Lung (tissue), 12 donors: ENCODE measurements around the gene DAO. TPM values are rescaled to one million over a fixed set of nuclear protein-coding genes. Genes with fewer than 3 reads are reported as not detected.

Experiments
- ATAC-seq: fragments of 200-7000 bp; cut with Tn5 transposase; one replicate; pipeline ENCODE4 v1.9.1; 2020; ENCODE audit warnings: moderate number of reproducible peaks; ENCODE audit not compliant: insufficient read depth, low FRiP score
- DNase-seq, 3 donors: peaks; one replicate each; pipeline ENCODE4 v3.0.0-alpha.2; 2013 to 2017
- H3K27ac ChIP-seq, 2 donors: one replicate each; pipeline ENCODE4 v1.5.1; 2013; ENCODE audit warnings: mild to moderate bottlenecking in 2 of 2, moderate library complexity in 2 of 2, control low read depth in 1 of 2, inconsistent platforms in 1 of 2, low read depth in 1 of 2, low read length in 1 of 2
- H3K27me3 ChIP-seq, 3 donors: one replicate each; pipeline ENCODE4 v1.5.1; 2013; ENCODE audit warnings: low read length in 2 of 3; ENCODE audit not compliant: control insufficient read depth in 3 of 3, insufficient read depth in 3 of 3
- H3K36me3 ChIP-seq, 4 donors: one replicate each; pipeline ENCODE4 v1.5.1; 2013; ENCODE audit warnings: low read length in 4 of 4, mild to moderate bottlenecking in 1 of 4, moderate library complexity in 1 of 4; ENCODE audit not compliant: control insufficient read depth in 4 of 4, insufficient read depth in 4 of 4
- H3K4me1 ChIP-seq, 5 donors: one replicate each; pipeline ENCODE4 v1.5.1; 2013; ENCODE audit warnings: low read length in 5 of 5, mild to moderate bottlenecking in 2 of 5, moderate library complexity in 1 of 5; ENCODE audit not compliant: control insufficient read depth in 5 of 5, insufficient read depth in 5 of 5
- H3K4me3 ChIP-seq: one replicate; pipeline ENCODE4 v1.5.1; 2013; ENCODE audit warnings: mild to moderate bottlenecking, control low read depth, moderate library complexity
- H3K9ac ChIP-seq, 2 donors: one replicate each; pipeline ENCODE4 v1.5.1; 2013; ENCODE audit warnings: low read length in 2 of 2, control low read depth in 1 of 2; ENCODE audit not compliant: insufficient read depth in 1 of 2
- H3K9me3 ChIP-seq, 4 donors: one replicate each; pipeline ENCODE4 v1.5.1; 2013; ENCODE audit warnings: low read length in 3 of 4, mild to moderate bottlenecking in 1 of 4, moderate library complexity in 1 of 4; ENCODE audit not compliant: control insufficient read depth in 4 of 4, insufficient read depth in 3 of 4
- CTCF ChIP-seq: IDR thresholded peaks from 2 replicates; pipeline ENCODE4 v1.5.1; 2012; ENCODE audit warnings: mild to moderate bottlenecking; ENCODE audit errors: control extremely low read depth, extremely low read depth
- WGBS, 2 donors: extraction: QIAGEN DNeasy Blood & Tissue Kit; methylation state at CpG; one replicate each; pipeline ENCODE4 v1.1.7; 2013; 5-methylcytosine and 5-hydroxymethylcytosine counted together
- polyA plus RNA-seq, 2 donors: library from polyadenylated mRNA; stranded (reverse); fragments of 200-250 nt; gene quantifications; one replicate each; pipeline ENCODE4 v1.2.1, GENCODE V29; 2013
- total RNA-seq, 2 donors: library from RNA; depleted of rRNA in 1 of 2; stranded (reverse); fragments of >200 nt in 1 of 2; gene quantifications; one replicate each; pipeline ENCODE4 v1.2.1, GENCODE V29; 2014 to 2021
- donor health status: control.
- donor health status: control.
- donor health status: Bipolar disorder and iron deficiency.
- donor health status: healthy.
- donor health status: DM: yes; HTN: yes; CAD: no.

DAO gene
- total and polyA plus RNA-seq, 4 donors = 0.08 TPM; not detected in 3

DNA sequence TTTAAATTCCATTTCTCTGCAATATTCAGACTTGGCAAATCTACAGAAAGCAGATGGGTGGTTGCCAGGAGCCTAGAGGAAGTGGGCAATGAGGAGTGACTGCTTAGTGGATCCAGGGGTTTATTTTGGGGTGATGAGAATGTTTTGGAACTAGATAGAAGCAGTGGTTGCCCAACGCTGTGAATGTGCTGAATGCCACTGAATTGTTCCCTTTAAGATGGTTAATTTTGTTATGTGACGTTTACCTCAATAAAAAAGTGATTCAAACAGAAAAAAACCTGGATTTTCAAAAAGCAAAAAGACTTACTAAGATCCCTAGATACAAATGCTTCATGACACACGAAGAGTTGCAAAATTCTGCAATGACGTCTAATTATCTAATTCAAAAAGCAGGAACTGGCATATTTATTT lies 34.2 kb downstream of the DAO start:
- ATAC-seq (no peak), DNase-seq (peak; percentile 69 to 84 (median 83))
- Histone ChIP-seq H3K36me3 (no peaks in the 10 kb centered on the region), H3K9me3 (no peaks in the 10 kb centered on the region), H3K4me3 (no peak overlapping the region), H3K9ac (no peak overlapping the region), H3K4me1 (peaks cover 0 to 9% (median 4%) of the 10 kb centered on the region in 5 donors), H3K27me3 (no peaks in the 10 kb centered on the region), H3K27ac (no peak overlapping the region)
- TF ChIP-seq CTCF = no peak
- 12 to 27% methylated on average over 4 of the region's 4 CpGs for WGBS, 2 donors

- Histone ChIP-seq H3K27ac (no peak overlapping the region), H3K9ac (no peak overlapping the region), H3K4me3 (no peak overlapping the region), H3K27me3 (no peaks in the 10 kb centered on the region), H3K9me3 (peaks cover 0 to 3% (median 1%) of the 10 kb centered on the region in 4 donors), H3K4me1 (peaks cover 0 to 9% (median 4%) of the 10 kb centered on the region in 5 donors), H3K36me3 (no peaks in the 10 kb centered on the region)
- ATAC-seq = no peak
- DNase-seq = no peak
- TF ChIP-seq CTCF = no peak
- 81 to 85% methylated on average over 15 of the region's 15 CpGs for WGBS, 2 donors
These were observed 35.8 kb downstream of the DAO start for GRCh38 chr12:108915632-108916133.

DNA sequence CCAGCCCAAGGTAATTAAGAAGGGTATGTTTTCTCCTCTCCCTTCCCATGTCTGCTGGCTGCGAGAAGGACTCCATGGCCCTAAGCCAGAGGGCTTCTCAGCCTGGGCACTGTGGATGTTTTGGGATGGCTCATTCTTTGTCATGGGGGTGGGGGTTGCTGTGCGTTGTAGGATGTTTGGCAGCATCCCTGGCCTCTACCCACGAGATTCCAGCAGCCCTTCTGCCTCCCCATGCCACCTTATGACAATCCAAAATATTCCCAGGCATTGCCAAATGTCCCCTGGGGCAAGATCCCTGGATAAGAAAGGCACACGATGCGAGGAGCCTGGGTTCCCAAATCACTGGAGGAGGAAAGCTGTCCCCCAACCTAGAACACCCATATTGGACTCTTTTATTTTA lies 36.4 kb downstream of the DAO start:
- H3K4me3 ChIP-seq = no peak overlapping the region
- WGBS, 2 donors = 69 to 84% methylated on average over 5 of the region's 5 CpGs
- TF ChIP-seq CTCF = no peak
- no peaks in the 10 kb centered on the region for H3K27me3 ChIP-seq
- no peak overlapping the region for H3K27ac ChIP-seq
- H3K4me1 ChIP-seq = peaks cover 0 to 9% (median 4%) of the 10 kb centered on the region in 5 donors
- ATAC-seq = no peak
- no peaks in the 10 kb centered on the region for H3K36me3 ChIP-seq
- H3K9me3 ChIP-seq = peaks cover 0 to 3% (median 1%) of the 10 kb centered on the region in 4 donors
- no peak for DNase-seq
- no peak overlapping the region for H3K9ac ChIP-seq

- H3K9ac ChIP-seq = no peak overlapping the region
- ATAC-seq (no peak), DNase-seq (no peak)
- no peaks in the 10 kb centered on the region for H3K27me3 ChIP-seq
- TF ChIP-seq CTCF = no peak
- no peak overlapping the region for H3K4me3 ChIP-seq
- H3K4me1 ChIP-seq = peaks cover 0 to 9% (median 4%) of the 10 kb centered on the region in 5 donors
- H3K9me3 ChIP-seq = peaks cover 0 to 3% (median 1%) of the 10 kb centered on the region in 4 donors
- 74 to 76% methylated on average over 2 of the region's 2 CpGs for WGBS, 2 donors
- H3K27ac ChIP-seq = no peak overlapping the region
- H3K36me3 ChIP-seq = no peaks in the 10 kb centered on the region
These were observed 38.3 kb downstream of the DAO start for GRCh38 chr12:108918206-108918605.
